ENCODE data around the gene GOLGA2. TPM values are rescaled to one million over a fixed set of nuclear protein-coding genes. Genes with fewer than 3 reads are reported as not detected.
"Not testable (repeated sequence)": the region's sequence is repeated elsewhere in the genome, so short reads cannot be mapped to it uniquely, and the experiment has no call there.

GOLGA2 gene
- total and polyA plus RNA-seq, 4 donors: 56.0 to 137 (median 89.7) TPM

DNA sequence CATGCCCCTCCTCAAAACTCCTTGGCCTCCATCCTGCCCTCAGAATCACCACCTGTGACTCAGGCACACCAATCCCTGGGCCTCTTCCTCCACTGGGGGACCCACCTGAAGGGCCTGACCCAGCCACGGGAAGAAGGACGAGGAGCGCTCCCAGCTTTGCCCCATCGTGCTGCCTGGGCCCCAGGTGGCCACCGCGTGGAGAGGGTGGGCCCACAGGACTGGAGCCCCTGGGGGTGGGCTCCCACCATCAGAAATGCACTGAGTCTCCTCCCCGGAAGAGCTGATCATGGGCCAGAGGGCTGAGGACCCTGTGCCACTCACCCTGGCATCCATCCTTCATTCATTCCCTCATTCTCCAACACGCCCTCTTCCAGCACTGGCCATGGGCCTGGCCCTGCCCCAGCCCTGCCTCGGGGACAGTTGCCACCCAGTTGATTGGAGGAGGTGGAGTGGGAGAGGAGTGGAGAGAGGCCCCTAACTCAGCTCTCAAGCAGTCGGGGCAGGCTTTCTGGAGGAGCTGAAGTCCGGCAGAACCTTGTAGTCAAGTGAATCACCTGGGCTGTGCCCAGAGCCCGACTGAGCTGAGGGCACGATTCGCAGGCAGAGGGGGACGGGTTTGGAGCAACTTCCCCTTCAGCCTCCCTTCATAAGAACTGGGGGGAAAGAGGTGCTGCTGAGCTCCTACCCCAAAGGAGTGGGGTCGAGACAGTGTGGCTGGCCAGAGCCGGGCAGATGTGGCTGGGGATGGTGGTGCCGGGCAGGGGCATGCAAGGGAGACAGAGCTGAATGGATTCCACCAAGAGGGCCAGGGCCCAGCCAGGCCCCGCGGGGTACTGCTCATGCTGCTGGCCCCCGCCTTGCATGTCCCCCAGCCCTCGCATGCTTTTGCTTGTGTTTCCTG lies 43.0 kb downstream of the GOLGA2 start:
- Histone ChIP-seq H3K27ac (ENCODE audit: low read depth in 1 of 2, low read length in 1 of 2) (no peak overlapping the region), H3K4me3 (no peak overlapping the region), H3K36me3 (ENCODE audit: control insufficient read depth in 4 of 4, insufficient read depth in 4 of 4, low read length in 4 of 4) (peaks cover 0 to 2% (median under 1%) of the 10 kb centered on the region in 4 donors), H3K27me3 (ENCODE audit: control insufficient read depth in 3 of 3, insufficient read depth in 3 of 3, low read length in 2 of 3) (no peaks in the 10 kb centered on the region), H3K4me1 (ENCODE audit: control insufficient read depth in 5 of 5, insufficient read depth in 5 of 5, low read length in 5 of 5) (no peaks in the 10 kb centered on the region), H3K9ac (ENCODE audit: insufficient read depth in 1 of 2, low read length in 2 of 2) (no peak overlapping the region), H3K9me3 (ENCODE audit: control insufficient read depth in 4 of 4, insufficient read depth in 3 of 4, low read length in 3 of 4) (no peaks in the 10 kb centered on the region)
- no peak for ATAC-seq (ENCODE audit: insufficient read depth, low FRiP score)
- no peak for DNase-seq
- TF ChIP-seq, protein P1, sequence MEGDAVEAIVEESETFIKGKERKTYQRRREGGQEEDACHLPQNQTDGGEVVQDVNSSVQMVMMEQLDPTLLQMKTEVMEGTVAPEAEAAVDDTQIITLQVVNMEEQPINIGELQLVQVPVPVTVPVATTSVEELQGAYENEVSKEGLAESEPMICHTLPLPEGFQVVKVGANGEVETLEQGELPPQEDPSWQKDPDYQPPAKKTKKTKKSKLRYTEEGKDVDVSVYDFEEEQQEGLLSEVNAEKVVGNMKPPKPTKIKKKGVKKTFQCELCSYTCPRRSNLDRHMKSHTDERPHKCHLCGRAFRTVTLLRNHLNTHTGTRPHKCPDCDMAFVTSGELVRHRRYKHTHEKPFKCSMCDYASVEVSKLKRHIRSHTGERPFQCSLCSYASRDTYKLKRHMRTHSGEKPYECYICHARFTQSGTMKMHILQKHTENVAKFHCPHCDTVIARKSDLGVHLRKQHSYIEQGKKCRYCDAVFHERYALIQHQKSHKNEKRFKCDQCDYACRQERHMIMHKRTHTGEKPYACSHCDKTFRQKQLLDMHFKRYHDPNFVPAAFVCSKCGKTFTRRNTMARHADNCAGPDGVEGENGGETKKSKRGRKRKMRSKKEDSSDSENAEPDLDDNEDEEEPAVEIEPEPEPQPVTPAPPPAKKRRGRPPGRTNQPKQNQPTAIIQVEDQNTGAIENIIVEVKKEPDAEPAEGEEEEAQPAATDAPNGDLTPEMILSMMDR (IDR thresholded peaks at IDR 0.05; ENCODE audit: control extremely low read depth, extremely low read depth): no peak
- WGBS, 2 donors: 86 to 87% methylated on average over 22 of the region's 22 CpGs

DNA sequence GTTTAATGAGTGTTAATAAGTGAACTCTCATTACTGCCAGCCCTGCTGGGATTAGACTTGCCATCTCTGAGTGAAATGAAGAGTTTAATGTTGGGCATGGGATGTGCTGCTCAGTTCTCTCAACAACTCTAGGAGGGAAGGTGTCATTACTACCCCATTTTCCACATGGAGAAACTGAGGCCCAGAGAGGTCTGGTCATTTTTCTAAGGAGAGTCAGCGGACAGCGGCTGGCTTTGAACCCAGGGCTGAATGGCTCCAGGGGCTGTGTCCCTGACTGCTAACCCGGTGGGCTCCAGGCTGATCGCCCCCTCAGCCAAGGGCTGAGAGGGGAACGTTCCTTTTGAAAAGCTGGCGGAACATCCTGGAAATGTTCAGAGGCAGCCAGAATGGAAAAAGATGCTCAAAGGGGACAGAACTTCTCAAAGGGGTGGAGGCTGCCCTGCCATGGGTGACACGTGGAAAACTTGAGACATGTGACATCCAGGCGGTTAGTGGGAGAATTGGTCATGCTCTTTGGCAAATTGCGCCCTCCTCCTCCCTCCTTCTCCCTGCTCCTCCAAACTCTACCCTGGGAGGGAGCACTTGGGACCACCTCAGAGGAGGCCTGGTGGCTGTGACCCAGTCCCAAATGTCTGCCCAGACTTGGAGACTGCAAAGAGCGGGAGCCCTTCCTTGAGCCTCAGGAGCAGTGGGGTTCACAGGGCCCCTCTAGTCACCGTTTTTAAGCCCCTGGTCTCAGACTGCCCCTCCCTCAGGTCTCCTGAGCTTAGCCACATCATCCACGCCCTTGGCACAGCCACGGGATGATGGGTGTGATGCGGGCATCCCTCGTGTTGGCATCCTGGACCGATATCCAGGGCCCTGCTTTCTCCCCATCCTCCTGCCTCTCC lies 43.9 kb downstream of the GOLGA2 start:
- no peak for DNase-seq
- WGBS, 2 donors: 79 to 81% methylated on average over 16 of the region's 16 CpGs
- TF ChIP-seq, protein P1 (IDR thresholded peaks at IDR 0.05; ENCODE audit: control extremely low read depth, extremely low read depth): no peak
- no peak overlapping the region for H3K4me3 ChIP-seq
- no peaks in the 10 kb centered on the region for H3K4me1 ChIP-seq (ENCODE audit: control insufficient read depth in 5 of 5, insufficient read depth in 5 of 5, low read length in 5 of 5)
- peaks cover 0 to 2% (median under 1%) of the 10 kb centered on the region in 4 donors for H3K36me3 ChIP-seq (ENCODE audit: control insufficient read depth in 4 of 4, insufficient read depth in 4 of 4, low read length in 4 of 4)
- H3K9ac ChIP-seq (ENCODE audit: insufficient read depth in 1 of 2, low read length in 2 of 2): no peak overlapping the region
- no peaks in the 10 kb centered on the region for H3K27me3 ChIP-seq (ENCODE audit: control insufficient read depth in 3 of 3, insufficient read depth in 3 of 3, low read length in 2 of 3)
- no peak overlapping the region for H3K27ac ChIP-seq (ENCODE audit: low read depth in 1 of 2, low read length in 1 of 2)
- no peak for ATAC-seq (ENCODE audit: insufficient read depth, low FRiP score)
- no peaks in the 10 kb centered on the region for H3K9me3 ChIP-seq (ENCODE audit: control insufficient read depth in 4 of 4, insufficient read depth in 3 of 4, low read length in 3 of 4)

DNA sequence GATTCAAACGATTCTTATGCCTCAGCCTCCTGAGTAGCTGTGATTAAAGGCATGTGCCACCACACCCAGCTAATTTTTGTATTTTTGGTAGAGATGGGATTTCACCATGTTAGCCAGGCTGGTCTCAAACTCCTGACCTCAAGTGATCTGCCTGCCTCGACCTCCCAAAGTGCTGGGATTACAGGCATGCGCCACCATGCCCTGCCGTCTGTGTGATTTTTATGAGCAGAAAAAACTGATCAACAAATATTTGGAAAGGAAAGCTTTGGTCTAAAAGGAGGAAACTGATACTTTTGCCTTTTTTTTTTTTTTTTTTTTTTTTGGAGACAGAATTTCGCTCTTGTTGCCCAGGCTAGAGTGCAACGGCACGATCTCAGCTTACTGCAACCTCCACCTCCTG lies 44.9 kb downstream of the GOLGA2 start:
- 85 to 94% methylated on average over 7 of the region's 7 CpGs for WGBS, 2 donors
- H3K4me3 ChIP-seq; H3K9ac ChIP-seq (ENCODE audit: insufficient read depth in 1 of 2, low read length in 2 of 2); ATAC-seq (ENCODE audit: insufficient read depth, low FRiP score); DNase-seq; H3K27ac ChIP-seq (ENCODE audit: low read depth in 1 of 2, low read length in 1 of 2); H3K4me1 ChIP-seq (ENCODE audit: control insufficient read depth in 5 of 5, insufficient read depth in 5 of 5, low read length in 5 of 5); H3K9me3 ChIP-seq (ENCODE audit: control insufficient read depth in 4 of 4, insufficient read depth in 3 of 4, low read length in 3 of 4); H3K27me3 ChIP-seq (ENCODE audit: control insufficient read depth in 3 of 3, insufficient read depth in 3 of 3, low read length in 2 of 3); H3K36me3 ChIP-seq (ENCODE audit: control insufficient read depth in 4 of 4, insufficient read depth in 4 of 4, low read length in 4 of 4): not testable (repeated sequence)

DNA sequence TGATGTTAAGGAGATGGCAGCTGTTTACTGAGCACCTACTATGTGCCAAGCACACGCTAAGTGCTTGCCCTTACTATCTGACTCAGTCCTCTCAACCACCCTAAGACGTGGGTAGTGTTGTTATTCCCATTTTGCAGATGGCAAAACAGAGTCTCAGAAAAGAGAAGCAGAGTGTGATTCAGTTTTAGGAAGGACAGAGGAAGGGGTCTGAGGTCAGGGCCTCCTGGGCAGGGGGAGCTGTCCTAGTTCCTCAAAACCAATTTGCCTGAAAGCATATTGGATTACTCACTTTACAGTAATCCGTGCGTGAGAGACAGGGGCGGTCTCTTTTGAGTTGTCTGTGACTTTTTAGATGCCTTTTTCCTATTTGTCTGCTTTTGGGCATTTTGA lies 49.4 kb downstream of the GOLGA2 start:
- H3K36me3 ChIP-seq (ENCODE audit: control insufficient read depth in 4 of 4, insufficient read depth in 4 of 4, low read length in 4 of 4): peaks cover 0 to 5% (median 0%) of the 10 kb centered on the region in 4 donors

More for the DNA sequence above, 49.4 kb downstream of the GOLGA2 start:
- Histone ChIP-seq H3K27ac (ENCODE audit: low read depth in 1 of 2, low read length in 1 of 2) (no peak overlapping the region), H3K27me3 (ENCODE audit: control insufficient read depth in 3 of 3, insufficient read depth in 3 of 3, low read length in 2 of 3) (no peaks in the 10 kb centered on the region), H3K4me1 (ENCODE audit: control insufficient read depth in 5 of 5, insufficient read depth in 5 of 5, low read length in 5 of 5) (no peaks in the 10 kb centered on the region), H3K9me3 (ENCODE audit: control insufficient read depth in 4 of 4, insufficient read depth in 3 of 4, low read length in 3 of 4) (no peaks in the 10 kb centered on the region), H3K9ac (ENCODE audit: insufficient read depth in 1 of 2, low read length in 2 of 2) (no peak overlapping the region), H3K4me3 (no peak overlapping the region)
- ATAC-seq (ENCODE audit: insufficient read depth, low FRiP score) (no peak), DNase-seq (no peak)
- WGBS, 2 donors: 71 to 72% methylated on average over 5 of the region's 5 CpGs
- TF ChIP-seq, protein P1 (IDR thresholded peaks at IDR 0.05; ENCODE audit: control extremely low read depth, extremely low read depth): no peak

Data from lung (tissue), 12 donors.